ENCODE data around the gene WDR4.

DNA sequence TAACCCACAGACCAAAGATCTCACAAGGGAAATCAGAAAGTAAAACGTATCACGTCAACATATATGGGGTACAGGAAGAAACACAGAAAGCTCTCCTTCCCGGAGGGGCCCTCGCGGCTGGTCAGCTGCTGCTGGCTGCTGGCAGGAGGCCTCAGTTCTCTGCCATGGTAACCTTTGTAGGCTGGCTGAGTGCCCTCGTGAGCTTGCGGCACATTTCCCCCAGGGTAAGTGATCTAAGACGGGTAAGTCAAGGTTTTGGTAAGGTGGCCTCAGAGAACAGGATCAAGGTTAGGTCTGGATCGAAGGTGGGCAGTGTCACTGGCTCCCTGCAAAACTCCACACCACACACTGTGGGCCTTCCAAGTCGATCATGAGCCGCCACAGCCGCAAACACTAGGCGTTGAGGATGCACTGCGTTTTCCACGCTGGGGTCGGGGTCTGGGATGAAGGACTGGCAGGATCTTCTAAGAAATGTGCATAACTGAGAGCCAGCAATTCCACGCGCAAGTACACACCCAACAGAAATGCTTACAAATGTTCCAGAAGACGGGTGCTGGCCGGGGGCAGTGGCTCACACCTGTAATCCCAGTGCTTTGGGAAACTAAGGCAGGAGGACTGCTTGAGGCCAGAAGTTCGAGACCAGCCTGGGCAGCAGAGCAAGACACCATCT, 33.9 kb downstream of the WDR4 start:
- TF ChIP-seq, protein P1, sequence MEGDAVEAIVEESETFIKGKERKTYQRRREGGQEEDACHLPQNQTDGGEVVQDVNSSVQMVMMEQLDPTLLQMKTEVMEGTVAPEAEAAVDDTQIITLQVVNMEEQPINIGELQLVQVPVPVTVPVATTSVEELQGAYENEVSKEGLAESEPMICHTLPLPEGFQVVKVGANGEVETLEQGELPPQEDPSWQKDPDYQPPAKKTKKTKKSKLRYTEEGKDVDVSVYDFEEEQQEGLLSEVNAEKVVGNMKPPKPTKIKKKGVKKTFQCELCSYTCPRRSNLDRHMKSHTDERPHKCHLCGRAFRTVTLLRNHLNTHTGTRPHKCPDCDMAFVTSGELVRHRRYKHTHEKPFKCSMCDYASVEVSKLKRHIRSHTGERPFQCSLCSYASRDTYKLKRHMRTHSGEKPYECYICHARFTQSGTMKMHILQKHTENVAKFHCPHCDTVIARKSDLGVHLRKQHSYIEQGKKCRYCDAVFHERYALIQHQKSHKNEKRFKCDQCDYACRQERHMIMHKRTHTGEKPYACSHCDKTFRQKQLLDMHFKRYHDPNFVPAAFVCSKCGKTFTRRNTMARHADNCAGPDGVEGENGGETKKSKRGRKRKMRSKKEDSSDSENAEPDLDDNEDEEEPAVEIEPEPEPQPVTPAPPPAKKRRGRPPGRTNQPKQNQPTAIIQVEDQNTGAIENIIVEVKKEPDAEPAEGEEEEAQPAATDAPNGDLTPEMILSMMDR (IDR thresholded peaks at IDR 0.05): no peak
- TF ChIP-seq POLR2A (IDR thresholded peaks at IDR 0.05): no peak
